GM12878 (cell line): Measurements from ENCODE around the gene VEGFB. TPM values are rescaled to one million over a fixed set of nuclear protein-coding genes. Genes with fewer than 3 reads are reported as not detected.

Source experiments
- CHD1 ChIP-seq: IDR thresholded peaks from 2 replicates; pipeline ENCODE4 v1.6.1; 2012; ENCODE audit warnings: low read depth, low read length, improper control_type of control experiment
- IKZF1 ChIP-seq: fragments of 450-650 bp; conservative IDR thresholded peaks from 2 replicates; pipeline ENCODE4 v1.6.1; 2017; ENCODE audit warnings: antibody characterized with exemption, mild to moderate bottlenecking
- NFXL1 ChIP-seq: fragments of 450-650 bp; IDR thresholded peaks from 2 replicates; pipeline ENCODE4 v1.6.1; 2017; ENCODE audit warnings: antibody characterized with exemption, mild to moderate bottlenecking, borderline replicate concordance
- NR2F1 ChIP-seq: fragments of 450-650 bp; conservative IDR thresholded peaks from 2 replicates; pipeline ENCODE4 v1.6.1; 2017; ENCODE audit warnings: mild to moderate bottlenecking
- PML ChIP-seq: IDR thresholded peaks from 2 replicates; pipeline ENCODE4 v1.6.1; 2012; ENCODE audit warnings: low read length, inconsistent platforms
- POU2F2 ChIP-seq: IDR thresholded peaks from 3 replicates; pipeline ENCODE4 v1.6.1; 2011; ENCODE audit warnings: low read depth, mild to moderate bottlenecking, low read length, borderline replicate concordance
- RAD51 ChIP-seq: fragments of 450-650 bp; IDR thresholded peaks from 2 replicates; pipeline ENCODE4 v1.6.1; 2016; ENCODE audit warnings: moderate library complexity, mild to moderate bottlenecking, inconsistent platforms
- RCOR1 ChIP-seq: conservative IDR thresholded peaks from 2 replicates; pipeline ENCODE4 v1.6.1; 2012; ENCODE audit warnings: low read depth, low read length, improper control_type of control experiment
- WRNIP1 ChIP-seq: IDR thresholded peaks from 2 replicates; pipeline ENCODE4 v1.6.1; 2011; ENCODE audit warnings: low read depth, low read length, improper control_type of control experiment, borderline replicate concordance
- ZNF207 ChIP-seq: fragments of 450-650 bp; IDR thresholded peaks from 2 replicates; pipeline ENCODE4 v1.6.1; 2014; ENCODE audit warnings: antibody characterized with exemption, mild to moderate bottlenecking, borderline replicate concordance
- polyA plus RNA-seq, 11 experiments: library from polyadenylated mRNA; depleted of rRNA in 4 of 11; unstranded in 6 of 11; stranded (reverse) in 5 of 11; fragments of >200 nt; fragmentation: Nextera tagmentation in 4 of 11; fragmentation: Illumina TruSeq in 1 of 11; extraction: Ambion mirVana in 4 of 11; extraction: Trizol in 1 of 11; gene quantifications; 1 replicate in 1 of 11; 2 replicates in 10 of 11; pipeline versions ENCODE4 v1.2.1 to v1.2.3, GENCODE V29; 2011 to 2016; ENCODE audit warnings: inconsistent platforms in 2 of 11, missing spikeins in 2 of 11, low read depth in 1 of 11
- total RNA-seq, 4 experiments: library from RNA; depleted of rRNA in 3 of 4; stranded (reverse); fragments of >200 nt in 3 of 4; fragmentation: Illumina TruSeq in 1 of 4; extraction: Trizol in 1 of 4; gene quantifications; 2 replicates each; pipeline versions ENCODE4 v1.2.1 to v1.2.3, GENCODE V29; 2013 to 2021
- TF ChIP-seq, protein P1 (sequence below): fragments of 450-650 bp; formaldehyde crosslinking; IDR thresholded peaks from 2 replicates; pipeline ENCODE4 v1.4.0; 2022; ENCODE audit warnings: mild to moderate bottlenecking, moderate library complexity
- TF ChIP-seq, protein P2 (sequence below): fragments of 450-650 bp; IDR thresholded peaks from 2 replicates; pipeline ENCODE4 v1.6.1; 2017; ENCODE audit warnings: mild to moderate bottlenecking, moderate library complexity
- TF ChIP-seq, protein P3 (sequence below): fragments of 450-650 bp; IDR thresholded peaks from 2 replicates; pipeline ENCODE4 v1.6.1; 2017; ENCODE audit warnings: mild to moderate bottlenecking
- TF ChIP-seq, protein P4 (sequence below): IDR thresholded peaks from 2 replicates; pipeline ENCODE4 v1.6.1; 2012; ENCODE audit warnings: low read depth, low read length, improper control_type of control experiment
- TF ChIP-seq, protein P5 (sequence below): IDR thresholded peaks from 2 replicates; pipeline ENCODE4 v1.6.1; 2011; ENCODE audit warnings: borderline replicate concordance, low read depth, mild to moderate bottlenecking, moderate library complexity, mixed read lengths, low read length; ENCODE audit not compliant: insufficient read depth; ENCODE audit errors: extremely low read length

The VEGFB gene
- total and polyA plus RNA-seq, 10 of the 15 experiments (the other 5 are each of a cell fraction or from before 2014, with no cell fraction given), result 7.0 to 75.8 (median 20.3) TPM

DNA sequence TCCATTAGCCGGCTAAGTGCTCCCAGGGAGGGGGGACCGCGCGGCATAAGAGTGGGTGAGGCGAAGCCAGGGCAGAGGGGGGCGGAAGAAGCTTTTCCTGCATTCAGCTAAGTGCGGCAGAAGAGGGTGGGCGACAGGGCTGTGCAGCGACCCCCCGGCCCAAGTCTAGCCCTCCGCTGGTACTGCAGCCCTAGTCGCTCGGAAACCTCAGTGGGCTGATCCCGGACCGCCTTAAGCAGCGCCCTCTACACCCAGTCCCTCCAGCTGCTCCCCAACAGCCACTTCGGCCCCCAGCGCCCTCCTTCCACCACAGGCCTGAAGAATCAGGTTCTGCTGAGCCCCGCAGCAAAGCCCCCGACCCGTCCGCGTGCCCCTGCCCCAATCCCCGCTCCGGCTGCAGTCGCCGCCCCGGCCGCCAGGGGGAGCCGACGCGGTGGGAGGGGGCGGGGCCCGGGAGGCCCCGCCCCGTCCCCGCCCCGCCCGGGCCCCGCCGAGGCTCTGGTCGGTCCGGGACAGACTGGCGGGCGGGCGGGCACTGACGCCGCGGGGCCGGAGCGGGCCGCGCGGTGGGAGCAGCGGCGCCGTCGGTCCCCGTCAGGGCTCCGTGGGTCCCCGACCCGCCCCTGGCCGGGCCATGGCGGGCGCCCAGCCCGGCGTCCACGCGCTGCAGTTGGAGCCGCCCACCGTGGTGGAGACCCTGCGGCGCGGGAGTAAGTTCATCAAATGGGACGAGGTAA is 16.8 kb downstream of the VEGFB start, which contains the start of gene PLCB3 (continued):
- TF ChIP-seq, protein P1, sequence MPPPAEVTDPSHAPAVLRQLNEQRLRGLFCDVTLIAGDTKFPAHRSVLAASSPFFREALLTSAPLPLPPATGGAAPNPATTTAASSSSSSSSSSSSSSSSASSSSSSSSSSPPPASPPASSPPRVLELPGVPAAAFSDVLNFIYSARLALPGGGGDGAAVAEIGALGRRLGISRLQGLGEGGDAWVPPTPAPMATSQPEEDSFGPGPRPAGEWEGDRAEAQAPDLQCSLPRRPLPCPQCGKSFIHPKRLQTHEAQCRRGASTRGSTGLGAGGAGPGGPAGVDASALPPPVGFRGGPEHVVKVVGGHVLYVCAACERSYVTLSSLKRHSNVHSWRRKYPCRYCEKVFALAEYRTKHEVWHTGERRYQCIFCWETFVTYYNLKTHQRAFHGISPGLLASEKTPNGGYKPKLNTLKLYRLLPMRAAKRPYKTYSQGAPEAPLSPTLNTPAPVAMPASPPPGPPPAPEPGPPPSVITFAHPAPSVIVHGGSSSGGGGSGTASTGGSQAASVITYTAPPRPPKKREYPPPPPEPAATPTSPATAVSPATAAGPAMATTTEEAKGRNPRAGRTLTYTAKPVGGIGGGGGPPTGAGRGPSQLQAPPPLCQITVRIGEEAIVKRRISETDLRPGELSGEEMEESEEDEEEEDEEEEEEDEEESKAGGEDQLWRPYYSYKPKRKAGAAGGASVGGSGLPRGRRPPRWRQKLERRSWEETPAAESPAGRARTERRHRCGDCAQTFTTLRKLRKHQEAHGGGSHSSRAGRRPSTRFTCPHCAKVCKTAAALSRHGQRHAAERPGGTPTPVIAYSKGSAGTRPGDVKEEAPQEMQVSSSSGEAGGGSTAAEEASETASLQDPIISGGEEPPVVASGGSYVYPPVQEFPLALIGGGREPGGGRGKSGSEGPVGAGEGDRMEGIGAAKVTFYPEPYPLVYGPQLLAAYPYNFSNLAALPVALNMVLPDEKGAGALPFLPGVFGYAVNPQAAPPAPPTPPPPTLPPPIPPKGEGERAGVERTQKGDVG (CRISPR knock-in tag), result no peak
- no peak for TF ChIP-seq POU2F2
- TF ChIP-seq IKZF1, result peak; percentile 29
- TF ChIP-seq, protein P2, sequence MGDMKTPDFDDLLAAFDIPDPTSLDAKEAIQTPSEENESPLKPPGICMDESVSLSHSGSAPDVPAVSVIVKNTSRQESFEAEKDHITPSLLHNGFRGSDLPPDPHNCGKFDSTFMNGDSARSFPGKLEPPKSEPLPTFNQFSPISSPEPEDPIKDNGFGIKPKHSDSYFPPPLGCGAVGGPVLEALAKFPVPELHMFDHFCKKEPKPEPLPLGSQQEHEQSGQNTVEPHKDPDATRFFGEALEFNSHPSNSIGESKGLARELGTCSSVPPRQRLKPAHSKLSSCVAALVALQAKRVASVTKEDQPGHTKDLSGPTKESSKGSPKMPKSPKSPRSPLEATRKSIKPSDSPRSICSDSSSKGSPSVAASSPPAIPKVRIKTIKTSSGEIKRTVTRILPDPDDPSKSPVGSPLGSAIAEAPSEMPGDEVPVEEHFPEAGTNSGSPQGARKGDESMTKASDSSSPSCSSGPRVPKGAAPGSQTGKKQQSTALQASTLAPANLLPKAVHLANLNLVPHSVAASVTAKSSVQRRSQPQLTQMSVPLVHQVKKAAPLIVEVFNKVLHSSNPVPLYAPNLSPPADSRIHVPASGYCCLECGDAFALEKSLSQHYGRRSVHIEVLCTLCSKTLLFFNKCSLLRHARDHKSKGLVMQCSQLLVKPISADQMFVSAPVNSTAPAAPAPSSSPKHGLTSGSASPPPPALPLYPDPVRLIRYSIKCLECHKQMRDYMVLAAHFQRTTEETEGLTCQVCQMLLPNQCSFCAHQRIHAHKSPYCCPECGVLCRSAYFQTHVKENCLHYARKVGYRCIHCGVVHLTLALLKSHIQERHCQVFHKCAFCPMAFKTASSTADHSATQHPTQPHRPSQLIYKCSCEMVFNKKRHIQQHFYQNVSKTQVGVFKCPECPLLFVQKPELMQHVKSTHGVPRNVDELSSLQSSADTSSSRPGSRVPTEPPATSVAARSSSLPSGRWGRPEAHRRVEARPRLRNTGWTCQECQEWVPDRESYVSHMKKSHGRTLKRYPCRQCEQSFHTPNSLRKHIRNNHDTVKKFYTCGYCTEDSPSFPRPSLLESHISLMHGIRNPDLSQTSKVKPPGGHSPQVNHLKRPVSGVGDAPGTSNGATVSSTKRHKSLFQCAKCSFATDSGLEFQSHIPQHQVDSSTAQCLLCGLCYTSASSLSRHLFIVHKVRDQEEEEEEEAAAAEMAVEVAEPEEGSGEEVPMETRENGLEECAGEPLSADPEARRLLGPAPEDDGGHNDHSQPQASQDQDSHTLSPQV, result no peak
- no peak for TF ChIP-seq NFXL1
- TF ChIP-seq RAD51, result no peak
- no peak for TF ChIP-seq RCOR1
- no peak for TF ChIP-seq CHD1
- TF ChIP-seq NR2F1, result peak; percentile 32; the same call in 1 of the 2 replicates
- TF ChIP-seq, protein P3, sequence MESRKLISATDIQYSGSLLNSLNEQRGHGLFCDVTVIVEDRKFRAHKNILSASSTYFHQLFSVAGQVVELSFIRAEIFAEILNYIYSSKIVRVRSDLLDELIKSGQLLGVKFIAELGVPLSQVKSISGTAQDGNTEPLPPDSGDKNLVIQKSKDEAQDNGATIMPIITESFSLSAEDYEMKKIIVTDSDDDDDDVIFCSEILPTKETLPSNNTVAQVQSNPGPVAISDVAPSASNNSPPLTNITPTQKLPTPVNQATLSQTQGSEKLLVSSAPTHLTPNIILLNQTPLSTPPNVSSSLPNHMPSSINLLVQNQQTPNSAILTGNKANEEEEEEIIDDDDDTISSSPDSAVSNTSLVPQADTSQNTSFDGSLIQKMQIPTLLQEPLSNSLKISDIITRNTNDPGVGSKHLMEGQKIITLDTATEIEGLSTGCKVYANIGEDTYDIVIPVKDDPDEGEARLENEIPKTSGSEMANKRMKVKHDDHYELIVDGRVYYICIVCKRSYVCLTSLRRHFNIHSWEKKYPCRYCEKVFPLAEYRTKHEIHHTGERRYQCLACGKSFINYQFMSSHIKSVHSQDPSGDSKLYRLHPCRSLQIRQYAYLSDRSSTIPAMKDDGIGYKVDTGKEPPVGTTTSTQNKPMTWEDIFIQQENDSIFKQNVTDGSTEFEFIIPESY, result no peak
- TF ChIP-seq PML, result no peak
- TF ChIP-seq ZNF207, result no peak
- TF ChIP-seq, protein P4, sequence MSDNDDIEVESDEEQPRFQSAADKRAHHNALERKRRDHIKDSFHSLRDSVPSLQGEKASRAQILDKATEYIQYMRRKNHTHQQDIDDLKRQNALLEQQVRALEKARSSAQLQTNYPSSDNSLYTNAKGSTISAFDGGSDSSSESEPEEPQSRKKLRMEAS, result no peak
- no peak for TF ChIP-seq WRNIP1
- TF ChIP-seq, protein P5, sequence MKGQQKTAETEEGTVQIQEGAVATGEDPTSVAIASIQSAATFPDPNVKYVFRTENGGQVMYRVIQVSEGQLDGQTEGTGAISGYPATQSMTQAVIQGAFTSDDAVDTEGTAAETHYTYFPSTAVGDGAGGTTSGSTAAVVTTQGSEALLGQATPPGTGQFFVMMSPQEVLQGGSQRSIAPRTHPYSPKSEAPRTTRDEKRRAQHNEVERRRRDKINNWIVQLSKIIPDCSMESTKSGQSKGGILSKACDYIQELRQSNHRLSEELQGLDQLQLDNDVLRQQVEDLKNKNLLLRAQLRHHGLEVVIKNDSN, result no peak
